ENCODE results near the gene HLA-DQB2. TPM values are rescaled to one million over a fixed set of nuclear protein-coding genes. Genes with fewer than 3 reads are reported as not detected.

HLA-DQB2 gene
- total RNA-seq, 2 donors from 2014 or later: not detected

- Histone ChIP-seq H3K9me3 (ENCODE audit: control insufficient read depth, low read length) (peaks cover 7% of the 10 kb centered on the region), H3K4me1 (ENCODE audit: control insufficient read depth, insufficient read depth, low read length) (no peaks in the 10 kb centered on the region), H3K36me3 (ENCODE audit: control insufficient read depth, insufficient read depth, low read length) (no peaks in the 10 kb centered on the region), H3K27ac (ENCODE audit: low read depth, low read length) (no peak overlapping the region), H3K4me3 (ENCODE audit: low read length) (no peak overlapping the region), H3K27me3 (ENCODE audit: control insufficient read depth, insufficient read depth, low read length, poor library complexity, severe bottlenecking) (no peaks in the 10 kb centered on the region), H3K9ac (ENCODE audit: extremely low read depth, low read length, poor library complexity, severe bottlenecking) (no peak overlapping the region)
- Mint-ChIP-seq H3K4me1 (no peaks in the 10 kb centered on the region), H3K27me3 (ENCODE audit: insufficient read depth) (peaks cover 4% of the 10 kb centered on the region), H3K4me3 (no peak overlapping the region), H3K27ac (no peak overlapping the region), H3K36me3 (ENCODE audit: low read depth) (no peaks in the 10 kb centered on the region), H3K9me3 (no peaks in the 10 kb centered on the region)
- TF ChIP-seq CTCF (conservative IDR thresholded peaks at IDR 0.05): no peak
- no peak for DNase-seq
Measured at GRCh38 chr6:32709625-32710024, 53.7 kb downstream of the HLA-DQB2 start.

Small RNA genes lying within 50 kb of the gene (microRNA-seq; reads per million reads assigned to microRNA genes)
- not detected for gene MIR3135B (ENCODE audit: borderline microRNAs expressed)

Other genes starting within 250 kb of the HLA-DQB2 start
- under 1 TPM; 0.71 to 0.92 TPM for gene HLA-DRB5, start 233.2 kb downstream of the HLA-DQB2 start, total RNA-seq
- gene HLA-DRB1, start 173.7 kb downstream of the HLA-DQB2 start, total RNA-seq: 10 to 100 TPM in 1 of 2 donors, 1 to 10 TPM in 1; 9.9 to 14.6 TPM
- gene HLA-DQA1, start 126.1 kb downstream of the HLA-DQB2 start, total RNA-seq: under 1 TPM in 1 of 2 donors, not detected in 1; 0.97 TPM
- gene HLA-DQB1, start 96.9 kb downstream of the HLA-DQB2 start, total RNA-seq: 10 to 100 TPM in 1 of 2 donors, 1 to 10 TPM in 1; 2.2 to 11.1 TPM
- gene HLA-DQA2, start 22.1 kb downstream of the HLA-DQB2 start, total RNA-seq: not detected
- not detected for gene HLA-DOB, start 53.5 kb upstream of the HLA-DQB2 start, total RNA-seq
- 1 to 10 TPM; 3.4 to 6.6 TPM for gene TAP2, start 75.2 kb upstream of the HLA-DQB2 start, total RNA-seq
- 1 to 10 TPM in 1 of 2 donors, under 1 TPM in 1; 0.93 to 3.1 TPM for gene PSMB8, start 80.5 kb upstream of the HLA-DQB2 start, total RNA-seq
- gene TAP1, start 90.2 kb upstream of the HLA-DQB2 start, total RNA-seq: 1 to 10 TPM; 2.0 to 2.6 TPM
- not detected for gene PSMB9, start 90.7 kb upstream of the HLA-DQB2 start, total RNA-seq
- 1 to 10 TPM in 1 of 2 donors, under 1 TPM in 1; 0.24 to 1.8 TPM for gene HLA-DMB, start 177.5 kb upstream of the HLA-DQB2 start, total RNA-seq
- gene HLA-DMA, start 189.6 kb upstream of the HLA-DQB2 start, total RNA-seq: 10 to 100 TPM in 1 of 2 donors, 1 to 10 TPM in 1; 4.9 to 19.0 TPM
- gene BRD2, start 205.1 kb upstream of the HLA-DQB2 start, total RNA-seq: 100 to 1,000 TPM; 209 to 233 TPM
- 10 to 100 TPM; 10.6 to 11.1 TPM for gene HLA-DOA, start 246.1 kb upstream of the HLA-DQB2 start, total RNA-seq

Measured in endodermal cell (in vitro differentiated cells).